IPS-11a (cell line): ENCODE results near the gene FARP1.

Source experiments
- H3K4me3 ChIP-seq: one replicate; pipeline ENCODE4 v1.5.1; 2013; ENCODE audit warnings: low read depth, low read length, control low read depth

FARP1 gene

DNA sequence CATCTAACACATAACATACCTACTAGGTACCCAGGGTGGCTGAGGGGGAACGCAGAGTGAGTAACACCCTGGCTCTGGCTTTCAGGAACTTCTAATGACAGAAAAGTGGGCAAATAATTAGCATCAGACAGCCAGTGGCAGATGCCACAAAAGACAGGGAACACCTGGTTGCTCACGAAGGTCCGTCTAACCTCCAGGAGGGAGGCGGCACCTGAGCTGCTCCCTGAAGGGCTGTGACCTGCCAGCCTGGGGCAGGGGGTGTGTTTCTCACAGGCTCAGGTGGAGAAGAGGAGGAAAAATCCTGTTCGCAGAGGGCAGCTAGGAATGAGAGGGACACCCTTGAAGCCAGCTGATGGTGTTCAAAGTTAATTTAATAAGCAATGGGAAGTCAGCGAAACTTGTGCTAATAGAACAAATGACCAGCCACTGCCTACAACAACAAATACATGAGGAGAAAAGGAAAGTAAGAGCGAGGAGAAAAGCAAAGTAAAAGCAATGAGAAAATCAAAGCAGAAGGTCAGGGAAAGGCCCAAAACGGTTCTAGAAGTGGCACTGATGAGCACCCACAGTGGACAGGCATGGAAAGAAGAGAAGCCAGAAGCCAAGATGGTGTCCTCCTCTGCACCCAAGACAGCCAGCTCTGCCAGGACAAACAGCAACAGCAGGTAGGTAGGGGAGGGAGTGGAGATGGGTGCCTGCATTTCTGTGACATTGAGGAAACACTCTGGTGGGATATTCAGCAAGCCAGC lies 346.7 kb downstream of the FARP1 start:
- no peak overlapping the region for H3K4me3 ChIP-seq

DNA sequence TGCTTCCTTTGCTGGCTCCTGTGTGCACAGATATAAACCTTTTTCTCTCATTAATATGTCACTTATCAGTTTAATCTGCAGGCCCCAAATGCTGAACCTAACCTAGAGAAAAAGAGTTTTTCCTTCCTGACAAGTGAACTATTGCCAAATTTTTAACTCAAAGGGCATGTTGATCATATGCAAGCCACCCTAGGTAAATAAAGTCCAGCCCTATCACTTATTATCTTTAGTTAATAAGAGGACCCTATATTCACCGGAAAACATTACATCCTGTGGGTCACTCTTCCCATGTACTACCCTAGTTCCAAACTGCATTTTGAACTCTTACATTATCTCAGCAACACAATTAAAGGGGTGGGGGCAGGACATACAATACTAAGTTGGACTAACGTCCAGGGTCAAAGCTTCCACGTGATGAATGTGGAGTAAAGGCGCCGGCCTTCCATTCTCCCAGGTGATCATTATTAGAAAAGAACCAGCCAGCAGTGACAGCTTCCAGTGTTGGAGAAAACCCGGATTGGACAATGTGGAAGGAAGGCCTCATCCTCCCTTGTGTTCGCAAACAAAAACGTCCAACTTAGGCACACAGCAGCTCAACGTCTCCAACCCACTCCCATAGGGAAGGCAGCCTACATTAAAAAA lies 347.4 kb downstream of the FARP1 start:
- no peak overlapping the region for H3K4me3 ChIP-seq

DNA sequence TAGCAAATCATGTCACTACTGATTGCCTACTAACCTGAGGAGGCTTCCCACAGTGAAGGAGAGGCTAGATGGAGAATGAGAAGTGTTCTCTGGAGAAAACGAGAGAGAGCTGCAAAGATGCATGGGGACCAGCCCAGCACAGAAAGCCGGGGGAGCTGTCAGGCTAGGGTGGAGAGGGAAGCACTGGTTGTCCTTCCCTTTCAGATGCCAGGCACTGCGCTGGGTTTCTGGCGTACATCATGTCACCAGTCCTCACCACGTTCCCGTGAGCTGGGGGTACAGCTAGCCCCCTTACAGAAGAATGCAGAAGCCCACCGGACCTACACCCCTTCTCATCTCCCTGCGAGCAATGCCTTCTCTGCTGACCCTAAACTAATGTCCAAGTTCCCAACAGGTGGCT lies 348.0 kb downstream of the FARP1 start:
- H3K4me3 ChIP-seq = no peak overlapping the region

DNA sequence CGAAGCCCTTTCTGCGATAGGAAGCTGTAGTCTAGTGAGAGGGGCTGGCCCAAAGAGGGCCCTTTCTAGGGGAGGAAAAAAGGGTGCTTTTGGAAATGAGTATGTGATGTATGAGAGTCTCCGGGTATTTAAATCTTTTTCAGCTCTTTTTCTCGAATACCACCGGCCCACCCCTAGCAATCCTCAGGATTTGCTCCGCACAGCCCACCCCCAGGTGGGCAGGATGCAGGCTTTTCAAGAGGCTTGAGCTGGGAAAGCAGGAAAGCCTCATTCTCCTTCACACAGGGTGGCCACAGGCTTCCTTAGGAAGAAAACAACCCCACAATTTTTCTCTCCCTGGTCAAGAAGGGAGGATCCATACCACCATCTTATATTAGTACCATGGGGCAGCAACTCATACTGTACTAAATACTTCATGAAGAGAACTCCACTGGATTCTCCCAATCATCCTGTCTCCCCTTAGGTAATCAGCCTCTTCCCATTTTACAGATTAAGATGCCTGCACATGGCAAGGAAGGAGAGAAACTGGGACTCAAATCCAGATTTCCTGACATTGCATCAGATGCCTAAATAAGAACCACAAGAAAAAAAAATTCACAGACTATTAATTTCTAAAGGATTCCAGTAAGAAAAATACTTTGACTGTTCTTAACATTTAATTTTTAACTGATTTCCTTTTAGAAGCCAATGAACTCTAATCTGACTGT lies 349.6 kb downstream of the FARP1 start:
- no peak overlapping the region for H3K4me3 ChIP-seq

DNA sequence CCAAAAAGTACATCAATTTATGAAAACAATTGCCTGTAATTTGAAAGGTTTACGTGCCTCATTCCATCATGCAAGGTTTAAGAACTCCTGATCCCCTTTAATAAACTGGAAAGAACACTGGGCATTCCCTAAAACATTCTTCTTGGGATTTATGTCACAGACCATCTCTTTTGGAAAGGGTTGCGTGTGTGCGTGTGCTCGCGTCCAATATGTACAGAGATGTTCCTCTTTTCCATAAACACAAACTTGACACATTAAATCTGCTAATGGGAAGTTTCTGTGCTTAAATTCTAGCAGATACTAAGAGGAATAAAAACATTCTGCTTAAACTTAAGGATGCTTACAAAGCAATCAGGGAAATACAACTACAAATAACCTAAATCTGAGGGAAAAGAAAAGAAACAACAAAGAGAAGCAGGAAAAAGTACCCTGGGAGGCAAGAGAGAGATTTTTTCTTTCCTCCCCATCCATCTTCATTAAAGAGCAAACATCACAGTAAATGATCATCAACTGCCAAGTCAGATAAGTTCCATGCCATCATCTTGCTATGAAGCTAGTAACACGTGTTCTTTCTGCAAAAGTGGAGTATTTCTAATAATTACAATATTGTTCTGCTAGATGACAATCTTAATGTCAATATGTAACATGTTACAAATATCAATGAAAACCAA lies 350.3 kb downstream of the FARP1 start:
- H3K4me3 ChIP-seq = no peak overlapping the region

DNA sequence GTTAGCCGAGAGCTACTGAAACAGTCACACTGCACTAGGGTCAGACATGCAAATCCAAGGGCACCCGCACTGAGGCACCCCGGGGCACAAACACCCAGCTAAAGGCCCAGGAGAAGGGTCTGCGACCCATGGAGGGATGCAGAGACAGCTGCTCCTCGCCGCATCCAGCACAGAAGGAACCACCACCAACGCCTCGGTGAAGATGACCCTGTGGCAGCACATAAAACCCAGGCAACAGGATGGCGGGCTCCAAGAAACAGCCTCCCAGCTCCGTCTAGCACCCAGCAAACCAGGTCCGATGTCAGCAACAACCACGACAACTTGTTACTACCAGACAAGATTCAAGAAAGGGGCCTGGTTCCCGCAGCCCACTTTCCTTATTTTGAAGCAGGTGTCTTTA lies 351.9 kb downstream of the FARP1 start:
- H3K4me3 ChIP-seq = no peak overlapping the region

DNA sequence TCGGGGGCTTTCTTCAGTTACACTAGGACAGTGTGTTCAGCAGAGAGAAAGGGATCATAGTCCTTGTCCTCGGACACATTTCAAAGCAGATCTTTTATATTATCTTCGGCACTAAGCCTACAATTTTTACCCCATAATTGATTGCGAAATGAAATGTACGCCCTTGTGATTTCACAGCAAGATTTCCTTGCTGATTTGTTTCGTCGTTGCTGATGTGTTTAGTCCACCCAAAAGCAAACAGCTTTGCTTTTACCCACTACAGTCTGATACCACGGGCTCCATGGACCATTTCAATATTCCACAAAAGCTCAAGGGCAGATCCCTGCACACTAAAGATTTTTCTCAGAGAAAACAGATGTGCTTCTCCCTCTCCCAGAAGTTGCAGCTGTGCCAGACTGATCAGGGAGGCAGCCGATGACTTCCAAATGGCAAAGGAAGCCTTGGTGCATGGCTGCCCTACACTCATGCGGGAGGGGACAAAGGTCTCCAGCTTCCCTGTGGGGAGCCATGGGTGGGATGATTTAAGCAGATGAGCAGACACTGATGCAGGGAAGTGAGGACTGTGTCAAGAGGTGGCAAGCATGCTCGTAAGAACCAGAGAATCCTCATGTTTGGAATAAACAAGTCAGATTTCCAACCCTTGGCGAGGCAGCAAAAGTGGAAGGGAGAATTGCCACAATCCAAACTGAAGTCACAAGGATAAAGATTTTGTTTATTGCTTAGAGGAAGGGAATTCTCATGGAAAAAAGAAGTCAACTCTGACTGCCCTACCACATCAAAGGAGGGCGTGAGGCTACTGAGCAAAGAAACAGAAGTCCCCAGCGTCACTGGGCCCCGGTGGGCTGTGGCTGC lies 353.0 kb downstream of the FARP1 start:
- no peak overlapping the region for H3K4me3 ChIP-seq

DNA sequence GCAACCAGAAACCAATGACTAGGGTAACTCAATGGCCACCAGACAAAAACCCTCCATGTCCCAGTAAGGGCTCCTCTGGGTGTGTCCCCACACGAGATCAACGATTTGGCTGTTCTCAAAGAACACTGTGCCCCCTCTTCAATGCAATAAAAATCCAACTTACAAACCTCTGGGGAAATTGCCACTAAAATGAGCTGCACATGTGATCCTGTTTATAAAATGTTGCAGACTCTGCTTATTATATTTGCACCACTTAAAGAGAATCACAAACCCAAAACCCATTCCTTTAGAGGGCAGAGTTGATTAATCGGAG lies 353.5 kb downstream of the FARP1 start:
- H3K4me3 ChIP-seq = no peak overlapping the region

DNA sequence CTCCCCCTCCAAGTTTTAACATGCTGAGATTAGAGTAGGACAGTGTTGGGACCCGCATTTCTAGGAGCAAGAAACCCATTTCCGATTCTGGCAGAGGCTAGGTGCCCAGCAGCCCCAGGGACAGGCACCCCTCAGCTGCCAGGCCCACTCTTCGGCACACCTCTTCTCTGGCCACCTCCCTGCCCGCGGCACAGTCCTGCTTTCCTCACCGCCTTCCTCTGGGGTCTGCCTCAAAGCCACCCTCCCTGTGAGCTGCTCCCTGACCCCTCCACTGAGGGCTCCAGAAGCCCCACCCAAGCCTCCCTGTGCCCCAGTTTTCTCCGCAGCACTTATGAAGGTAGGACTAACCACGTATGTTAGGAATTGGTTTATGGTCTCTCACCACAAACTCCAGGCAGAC lies 354.1 kb downstream of the FARP1 start:
- no peak overlapping the region for H3K4me3 ChIP-seq

DNA sequence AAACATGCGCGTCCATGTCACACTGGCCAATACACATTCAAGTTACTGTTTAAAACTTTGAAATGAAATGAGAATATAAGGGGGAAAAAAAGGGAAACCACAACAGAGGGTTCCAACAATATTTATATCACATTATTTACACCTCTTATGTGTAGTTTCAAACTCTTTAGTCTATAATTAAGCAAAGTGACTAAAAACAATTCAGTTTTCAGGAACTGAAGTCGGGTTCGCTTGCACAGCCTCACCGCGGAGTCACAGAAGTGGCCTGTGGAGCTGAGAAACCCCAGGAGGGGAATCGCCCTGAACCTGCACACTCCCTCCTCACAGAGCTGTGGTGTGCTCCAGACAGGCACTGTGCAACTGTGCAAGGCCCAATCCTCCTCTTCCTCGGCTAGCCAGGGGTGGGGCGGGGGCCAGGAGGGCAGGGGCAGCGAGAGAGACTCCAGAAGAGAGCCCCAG lies 358.1 kb downstream of the FARP1 start:
- H3K4me3 ChIP-seq = no peak overlapping the region

DNA sequence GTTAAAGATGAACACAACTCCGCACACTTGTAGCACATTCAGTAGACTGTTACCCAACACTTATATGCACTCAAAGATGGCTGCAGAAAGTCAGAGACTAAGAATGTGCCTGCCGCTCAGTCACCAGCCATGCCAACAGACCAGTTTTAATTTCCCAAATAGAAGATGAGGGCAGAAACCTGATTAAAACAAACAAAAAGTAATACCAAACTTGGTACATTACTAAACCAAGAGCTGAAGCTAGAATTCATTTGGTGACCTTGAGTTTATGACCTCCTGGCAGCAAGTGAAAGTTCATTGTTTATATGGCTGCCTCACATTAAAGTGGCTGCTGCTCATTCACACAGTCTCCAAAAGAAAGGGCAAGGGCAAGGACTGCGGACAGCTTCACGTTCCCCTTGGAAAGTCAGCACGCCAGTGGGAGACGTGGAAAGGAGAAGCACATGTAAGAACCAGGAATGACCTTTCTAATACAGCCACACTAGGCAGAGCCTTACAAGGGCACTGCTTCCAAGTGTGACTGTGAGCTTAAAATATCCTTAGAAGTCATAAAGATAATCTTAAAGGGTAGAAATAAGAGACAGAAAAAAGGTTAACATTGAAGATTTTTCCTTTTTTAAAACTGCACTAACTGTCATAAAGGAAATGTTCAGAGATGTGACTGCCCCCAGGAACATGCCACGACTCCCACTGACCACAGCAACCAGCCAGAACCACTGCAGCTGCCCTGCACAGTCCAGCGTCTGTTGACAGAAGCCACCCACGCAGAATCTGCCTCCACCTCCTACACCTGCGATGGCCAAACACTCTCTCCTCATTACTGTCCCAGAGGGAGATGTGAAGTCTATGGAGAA lies 360.5 kb downstream of the FARP1 start:
- no peak overlapping the region for H3K4me3 ChIP-seq

DNA sequence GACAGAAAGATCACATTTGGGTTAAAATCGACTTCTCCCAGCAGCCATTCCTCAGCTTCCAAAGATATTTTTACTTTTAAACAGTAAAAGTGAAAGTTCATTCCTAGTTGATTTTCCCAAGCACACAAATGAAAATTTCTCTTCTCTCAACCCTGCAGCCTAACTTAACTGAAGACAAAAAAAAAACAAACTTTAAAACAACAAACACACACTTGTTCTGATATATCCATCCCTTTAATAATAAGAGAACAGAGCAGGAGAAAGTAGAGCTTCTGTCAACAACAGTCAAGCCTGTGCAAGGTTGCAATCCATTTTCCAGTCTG lies 361.1 kb downstream of the FARP1 start:
- H3K4me3 ChIP-seq = no peak overlapping the region

DNA sequence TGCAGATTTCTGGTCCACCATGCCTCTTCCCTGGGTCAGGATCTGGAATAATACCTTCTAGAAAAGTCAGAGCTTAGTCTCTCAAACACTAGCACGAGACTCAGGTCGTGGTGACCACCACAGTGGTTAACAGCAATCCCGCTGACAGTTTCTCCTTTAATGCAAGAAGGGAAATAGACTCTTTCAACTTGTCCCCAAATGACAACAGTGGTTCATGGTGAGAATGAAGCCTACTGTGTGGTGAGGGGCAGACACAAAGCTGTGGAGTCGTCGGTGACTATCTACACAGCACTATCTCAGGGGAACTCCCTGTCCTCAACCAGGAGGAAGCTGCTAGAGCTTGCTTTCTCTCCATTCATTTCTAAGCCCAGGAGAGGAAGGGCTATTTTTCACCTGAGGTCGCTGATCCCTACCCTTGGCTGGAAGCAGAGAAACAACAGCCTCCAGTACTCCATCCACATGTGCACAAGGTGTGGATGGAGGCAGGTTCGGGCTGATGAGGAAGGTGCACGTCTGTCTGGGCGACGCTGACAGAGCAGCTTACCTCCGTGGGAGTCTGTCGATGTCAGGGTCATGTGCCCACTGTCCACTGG lies 361.6 kb downstream of the FARP1 start:
- H3K4me3 ChIP-seq = no peak overlapping the region
